ENCODE measurements around the gene MVP.

The MVP gene

GRCh38 chr16:29891525-29892457 lies 71.5 kb downstream of the MVP start:
- no peak overlapping the region for H3K27ac ChIP-seq
- no peak overlapping the region for H3K4me3 ChIP-seq

- Histone ChIP-seq H3K4me3 (no peak overlapping the region), H3K27ac (no peak overlapping the region)
Measured at GRCh38 chr16:29892458-29892813, 72.2 kb downstream of the MVP start.

GRCh38 chr16:29893553-29893952 lies 73.3 kb downstream of the MVP start:
- H3K4me3 ChIP-seq = no peak overlapping the region

GRCh38 chr16:29894352-29894751 lies 74.1 kb downstream of the MVP start:
- no peak overlapping the region for H3K27ac ChIP-seq

More at GRCh38 chr16:29893553-29893952, 73.3 kb downstream of the MVP start:
- no peak overlapping the region for H3K27ac ChIP-seq

GRCh38 chr16:29896841-29897240 lies 76.6 kb downstream of the MVP start:
- Histone ChIP-seq H3K27ac (no peak overlapping the region), H3K4me3 (no peak overlapping the region)

More at GRCh38 chr16:29894352-29894751, 74.1 kb downstream of the MVP start:
- H3K4me3 ChIP-seq = no peak overlapping the region

- no peak overlapping the region for H3K27ac ChIP-seq
- no peak overlapping the region for H3K4me3 ChIP-seq
Measured at GRCh38 chr16:29897333-29897732, 77.1 kb downstream of the MVP start.

Measured in skin epidermis (tissue), 12 donors.